HT1080 (cell line): ENCODE measurements around the gene VEGFB. TPM values are rescaled to one million over a fixed set of nuclear protein-coding genes. Genes with fewer than 3 reads are reported as not detected.

Experiments
- DNase-seq: peaks from one replicate; pipeline ENCODE4 v3.0.0-alpha.2; 2015; ENCODE audit warnings: low read depth
- total RNA-seq: library from RNA; depleted of rRNA; stranded (reverse); fragments of >200 nt; shearing (Covaris generic); gene quantifications from 2 replicates; pipeline ENCODE4 v1.2.3, GENCODE V29; 2014; rRNA removed

VEGFB gene
- total RNA-seq, 1 experiment from 2014 or later = 71.0 TPM

DNA sequence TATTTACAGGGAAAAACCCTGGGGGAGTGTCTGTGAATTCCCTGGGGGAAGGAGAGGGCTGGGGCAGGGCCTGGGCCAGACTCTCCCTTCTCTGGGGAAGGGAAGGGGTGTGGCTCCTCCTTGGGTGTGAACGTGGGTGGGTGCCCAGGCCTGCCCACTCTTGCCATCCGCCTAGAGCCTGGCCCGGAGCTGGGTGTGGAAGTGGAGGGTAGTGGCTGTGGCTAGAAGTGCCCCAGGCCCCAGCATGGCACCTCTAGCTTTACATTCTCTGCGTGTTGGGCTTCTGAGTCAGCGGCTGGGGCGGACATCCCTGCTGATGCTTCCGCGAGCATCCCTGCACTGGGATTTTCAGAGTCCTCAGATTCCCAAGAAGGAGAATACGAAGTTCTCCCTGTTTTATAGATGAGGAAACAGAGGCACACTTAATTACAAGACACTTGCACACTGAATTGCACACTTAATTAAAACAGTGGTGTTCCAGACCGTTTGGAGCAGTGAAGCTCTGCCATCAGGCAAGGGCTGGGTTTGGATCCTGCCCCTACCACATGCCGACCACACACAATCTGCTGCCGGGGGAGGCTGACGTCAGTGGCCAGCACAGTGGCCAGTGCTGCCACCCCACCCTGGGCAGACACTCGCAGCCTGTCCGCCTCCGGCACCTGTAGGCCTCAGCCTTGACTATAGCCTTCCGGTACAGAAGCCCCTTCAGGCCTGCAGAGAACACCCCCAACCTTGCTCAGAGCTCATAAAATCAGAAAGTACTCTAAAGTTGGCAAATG lies 42.5 kb downstream of the VEGFB start:
- DNase-seq = peak; percentile 92

DNA sequence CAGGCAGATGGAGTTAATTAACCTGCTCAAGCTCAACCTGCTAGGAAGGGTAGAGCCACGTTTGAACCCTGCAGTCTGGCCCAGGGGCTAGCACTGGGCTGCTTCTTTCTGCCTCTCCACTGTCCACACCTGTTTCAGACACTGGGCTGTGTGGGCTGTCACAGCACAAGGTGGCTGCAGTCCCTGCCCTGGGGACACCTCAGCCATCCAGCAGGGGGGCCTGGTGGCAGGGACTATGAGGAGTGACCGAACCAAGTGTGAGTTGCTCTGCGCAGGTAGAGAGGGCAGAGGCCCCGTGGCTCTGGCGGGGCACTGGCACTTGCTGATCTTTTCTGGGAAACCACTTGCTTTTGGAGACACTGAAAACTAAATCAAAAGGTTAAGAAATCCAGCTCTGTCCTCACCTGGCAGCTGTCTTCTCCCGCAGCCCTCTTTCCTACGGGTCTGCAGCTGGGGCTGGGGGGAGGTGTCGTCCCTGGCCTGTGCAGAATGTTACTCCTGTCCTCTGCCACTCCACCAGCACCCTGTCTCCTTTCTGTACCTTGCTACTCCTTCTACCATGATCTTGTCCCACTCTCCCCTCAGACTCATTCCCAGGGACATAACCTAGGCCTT lies 44.3 kb downstream of the VEGFB start:
- no peak for DNase-seq

DNA sequence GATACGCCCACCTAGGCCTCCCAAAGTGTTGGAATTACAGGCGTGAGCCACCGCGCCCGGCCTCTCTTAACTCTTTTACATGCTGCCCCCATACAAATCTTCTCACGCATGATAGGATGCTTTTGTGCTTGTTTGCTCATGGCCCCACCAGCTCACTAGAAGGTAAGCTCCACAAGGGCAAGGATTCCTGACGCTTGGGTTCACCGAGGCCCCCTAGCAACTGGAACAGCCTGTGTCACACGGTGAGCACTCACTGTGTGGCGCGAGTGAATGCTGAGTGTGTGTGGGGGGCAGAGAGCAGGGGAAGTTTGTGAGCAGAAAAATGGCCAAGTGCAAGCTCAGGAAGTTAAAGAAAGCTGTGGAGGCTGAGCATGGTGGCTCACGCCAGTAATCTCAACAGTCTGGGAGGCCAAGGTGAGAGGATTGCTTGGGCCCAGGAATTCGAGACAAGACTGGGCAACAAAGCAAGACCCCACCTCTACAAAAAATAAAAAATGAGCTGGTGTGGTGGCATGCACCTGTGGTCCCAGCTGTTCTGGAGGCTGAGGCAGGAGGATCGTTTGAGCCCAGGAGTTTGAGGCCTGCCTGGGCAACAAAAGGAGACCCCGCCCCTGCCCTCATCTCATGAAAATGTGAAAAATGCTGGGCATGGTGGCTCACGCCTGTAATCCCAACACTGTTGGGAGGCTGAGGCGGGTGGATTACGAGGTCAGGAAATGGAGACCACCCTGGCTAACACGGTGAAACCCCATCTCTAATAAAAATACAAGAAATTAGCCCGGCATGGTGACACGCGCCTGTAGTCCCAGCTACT lies 47.8 kb downstream of the VEGFB start:
- DNase-seq = no peak

DNA sequence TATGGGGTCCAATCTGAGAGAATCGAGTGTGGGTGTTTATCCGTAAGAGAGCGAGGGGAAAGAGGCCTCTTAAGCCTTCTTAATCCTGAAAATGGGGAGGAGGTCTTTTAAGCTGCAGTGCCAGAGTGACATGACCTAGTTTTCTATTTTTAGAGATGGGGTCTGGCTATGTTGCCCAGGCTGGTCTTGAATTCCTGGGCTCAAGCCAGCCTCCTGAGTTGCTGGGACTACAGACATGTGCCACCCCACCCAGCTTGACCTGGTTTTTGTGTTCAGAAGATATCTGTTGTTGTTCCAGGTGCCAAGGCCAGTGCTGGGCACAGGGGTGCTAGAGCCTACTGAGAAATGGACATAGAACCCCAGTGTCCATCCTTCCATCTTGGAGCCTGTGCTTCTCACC lies 48.7 kb downstream of the VEGFB start:
- no peak for DNase-seq

GRCh38 chr11:64284048-64284961 lies 49.9 kb downstream of the VEGFB start, which contains the start of gene BAD:
TSS of gene BAD (minus strand) at chr11:64284665. CDS start at chr11:64284368, 297 bp downstream.
- peak; percentile 90 for DNase-seq

DNA sequence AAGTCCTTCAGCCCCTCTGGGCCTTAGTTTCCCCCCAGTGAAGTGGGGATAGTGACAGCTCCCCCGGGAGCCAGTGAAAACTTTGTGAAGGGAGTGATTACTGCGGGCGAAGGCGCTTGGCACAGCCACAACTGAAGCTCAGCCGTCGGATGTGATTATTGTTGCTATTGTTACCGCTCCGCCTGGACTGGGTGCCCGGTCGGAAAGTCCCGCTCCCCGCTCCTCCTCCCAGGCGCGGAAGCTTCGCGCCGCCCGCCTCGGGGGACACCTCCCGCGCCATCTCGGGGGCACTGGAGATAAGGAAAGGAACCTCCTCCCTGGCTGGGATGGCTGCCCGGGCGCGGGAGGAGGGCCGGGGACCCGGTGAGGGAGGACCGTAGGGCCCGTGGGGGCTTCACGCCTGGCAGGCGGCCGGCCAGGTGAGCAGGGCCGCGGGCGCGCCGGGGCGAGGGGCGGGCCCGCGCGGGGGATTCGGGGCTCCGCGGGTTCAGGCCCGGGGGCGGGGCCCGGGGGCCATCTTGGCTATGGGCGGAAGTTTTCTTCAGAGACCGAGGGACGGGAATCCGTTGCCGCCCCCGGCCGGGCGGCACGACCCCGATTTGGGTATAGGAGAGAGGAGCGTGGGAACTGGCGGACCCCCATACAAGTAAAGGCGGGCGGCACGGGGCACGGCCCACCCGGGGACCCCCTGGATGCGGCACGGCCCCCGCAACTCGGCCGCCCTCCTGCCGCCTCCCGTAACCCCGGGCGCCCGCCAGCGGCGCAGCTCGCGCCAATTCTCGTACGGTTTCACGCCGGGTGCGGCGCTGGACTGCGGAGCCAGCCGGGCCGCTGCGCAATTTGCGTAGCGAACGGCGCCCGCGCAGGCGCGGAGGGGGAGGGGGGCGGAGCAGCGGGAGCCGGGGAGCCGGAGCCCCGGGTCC lies 50.8 kb downstream of the VEGFB start, which contains the start of gene GPR137:
GPR137 (plus strand) TSS at position 887 of the 923 bp plus-strand sequence. CDS start 677 bp downstream, outside the sequence.
- DNase-seq = peak; percentile 69

- DNase-seq = peak; percentile 40
These were observed 51.8 kb downstream of the VEGFB start for GRCh38 chr11:64285885-64286800.

GRCh38 chr11:64286801-64287159 lies 52.4 kb downstream of the VEGFB start:
- DNase-seq = no peak

DNA sequence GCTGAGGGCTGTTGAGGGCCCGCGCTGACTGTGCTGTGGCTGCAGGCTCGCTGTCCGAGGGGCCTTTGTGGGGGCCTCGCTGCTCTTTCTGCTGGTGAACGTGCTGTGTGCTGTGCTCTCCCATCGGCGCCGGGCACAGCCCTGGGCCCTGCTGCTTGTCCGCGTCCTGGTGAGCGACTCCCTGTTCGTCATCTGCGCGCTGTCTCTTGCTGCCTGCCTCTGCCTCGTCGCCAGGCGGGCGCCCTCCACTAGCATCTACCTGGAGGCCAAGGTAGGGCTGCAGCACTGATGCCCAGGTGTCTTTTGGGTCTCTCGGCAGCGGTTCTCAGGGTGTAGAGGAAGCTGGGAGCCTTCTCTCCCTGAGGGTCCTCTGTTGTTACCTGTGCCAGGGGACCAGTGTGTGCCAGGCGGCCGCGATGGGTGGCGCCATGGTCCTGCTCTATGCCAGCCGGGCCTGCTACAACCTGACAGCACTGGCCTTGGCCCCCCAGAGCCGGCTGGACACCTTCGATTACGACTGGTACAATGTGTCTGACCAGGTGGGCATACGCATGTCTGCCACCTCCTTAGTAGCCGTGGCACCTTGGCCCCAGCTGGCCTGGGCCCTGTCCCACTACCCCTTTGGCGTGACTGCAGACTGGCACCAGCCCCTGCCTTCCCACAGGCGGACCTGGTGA lies 53.4 kb downstream of the VEGFB start:
- DNase-seq = no peak

- no peak for DNase-seq
These were observed 54.0 kb downstream of the VEGFB start for GRCh38 chr11:64288353-64288750.

Other genes with a start within 250 kb of the VEGFB start
- 80.1 and 87.9 TPM in 2 replicates for gene OTUB1, start 248.1 kb upstream of the VEGFB start, total RNA-seq
- gene FLRT1, start 198.7 kb upstream of the VEGFB start, total RNA-seq = not detected in 2 replicates
- 19.9 and 22.5 TPM in 2 replicates for gene MACROD1, start 68.5 kb upstream of the VEGFB start, total RNA-seq
- 367 and 368 TPM in 2 replicates for gene STIP1, start 48.4 kb upstream of the VEGFB start, total RNA-seq
- gene FERMT3, start 27.9 kb upstream of the VEGFB start, total RNA-seq = 1.5 and 2.0 TPM in 2 replicates
- 37.4 and 42.7 TPM in 2 replicates for gene TRPT1, start 8.4 kb upstream of the VEGFB start, total RNA-seq
- gene NUDT22, start 8.3 kb upstream of the VEGFB start, total RNA-seq = 61.8 and 80.6 TPM in 2 replicates
- 2.9 and 11.1 TPM in 2 replicates for gene DNAJC4, start 4.0 kb upstream of the VEGFB start, total RNA-seq
- 103 and 111 TPM in 2 replicates for gene FKBP2, start 6.5 kb downstream of the VEGFB start, total RNA-seq
- 614 and 695 TPM in 2 replicates for gene PPP1R14B, start 12.4 kb downstream of the VEGFB start, total RNA-seq
- gene PLCB3, start 16.9 kb downstream of the VEGFB start, total RNA-seq = 50.6 and 57.4 TPM in 2 replicates
- 129 and 138 TPM in 2 replicates for gene BAD, start 50.1 kb downstream of the VEGFB start, total RNA-seq
- 26.8 and 36.7 TPM in 2 replicates for gene GPR137, start 51.3 kb downstream of the VEGFB start, total RNA-seq
- gene KCNK4, start 56.7 kb downstream of the VEGFB start, total RNA-seq = not detected in 2 replicates
- 1.0 and 1.2 TPM in 2 replicates for gene CATSPERZ, start 65.8 kb downstream of the VEGFB start, total RNA-seq
- gene ESRRA, start 70.9 kb downstream of the VEGFB start, total RNA-seq = 74.5 and 77.5 TPM in 2 replicates
- gene TRMT112, start 83.0 kb downstream of the VEGFB start, total RNA-seq = 471 and 628 TPM in 2 replicates
- 274 and 324 TPM in 2 replicates for gene PRDX5, start 83.5 kb downstream of the VEGFB start, total RNA-seq
- gene CCDC88B, start 105.6 kb downstream of the VEGFB start, total RNA-seq = 4.9 and 7.1 TPM in 2 replicates
- 86.9 and 95.7 TPM in 2 replicates for gene RPS6KA4, start 124.6 kb downstream of the VEGFB start, total RNA-seq